ENCODE results near the gene CCNH.

Gene CCNH

DNA sequence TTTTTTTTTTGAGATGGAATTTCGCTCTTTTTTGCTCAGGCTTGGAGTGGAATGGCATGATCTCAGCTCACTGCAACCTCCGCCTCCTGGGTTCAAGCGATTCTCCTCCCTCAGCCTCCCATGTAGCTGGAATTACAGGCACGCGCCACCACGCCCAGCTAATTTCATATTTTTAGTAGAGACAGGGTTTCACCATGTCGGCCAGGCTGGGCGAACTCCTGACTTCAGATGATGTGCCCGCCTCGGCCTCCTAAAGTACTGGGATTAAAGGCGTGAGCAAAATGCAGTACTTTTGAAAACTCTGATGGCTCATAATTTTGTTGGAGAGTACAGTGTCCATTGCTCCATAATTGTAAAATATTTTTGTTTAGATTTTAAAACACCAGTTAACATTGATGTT is 52.6 kb downstream of the CCNH start:
- DNase-seq (ENCODE audit: low read depth) = no peak

DNA sequence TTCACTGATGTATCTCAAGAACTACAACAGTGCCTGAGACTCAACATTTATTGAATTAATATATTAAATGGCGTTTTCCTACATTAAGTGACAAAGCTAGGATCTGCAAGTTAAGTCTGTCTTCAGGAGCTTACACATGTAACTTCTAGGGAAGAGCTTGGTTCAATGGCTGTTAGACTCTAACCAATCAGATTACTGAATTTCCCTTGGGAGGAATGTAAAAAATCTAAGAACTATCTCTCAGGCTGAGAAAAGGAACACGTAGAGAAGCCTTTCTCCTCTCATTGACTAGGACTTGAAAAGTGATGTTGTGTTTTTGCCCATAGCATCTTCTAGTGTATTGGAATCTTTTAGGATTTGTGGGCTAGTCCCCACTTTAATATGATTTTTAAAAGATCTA is 53.6 kb downstream of the CCNH start:
- DNase-seq (ENCODE audit: low read depth) = no peak

GRCh38 chr5:87354496-87354895 is 58.2 kb downstream of the CCNH start:
- no peak for DNase-seq (ENCODE audit: low read depth)

DNA sequence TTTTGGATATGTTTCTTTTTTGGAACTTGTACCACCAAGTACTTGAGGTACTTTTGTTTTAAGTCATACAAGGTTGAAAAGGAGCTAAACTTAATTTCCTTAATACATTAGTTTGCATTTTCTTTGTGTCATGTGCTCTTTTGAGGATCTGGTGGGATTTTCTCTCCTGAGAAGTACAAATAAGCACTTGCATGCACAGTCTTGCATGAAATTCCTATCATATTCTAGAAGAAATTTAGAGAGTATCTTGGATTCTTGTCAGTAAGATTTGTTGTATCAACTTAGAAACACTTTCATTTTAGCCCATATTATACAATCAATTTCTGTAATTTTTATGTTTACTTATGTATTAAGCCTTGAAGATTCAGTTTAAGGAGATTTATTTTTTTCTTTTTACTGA is 64.9 kb downstream of the CCNH start:
- no peak for DNase-seq (ENCODE audit: low read depth)

DNA sequence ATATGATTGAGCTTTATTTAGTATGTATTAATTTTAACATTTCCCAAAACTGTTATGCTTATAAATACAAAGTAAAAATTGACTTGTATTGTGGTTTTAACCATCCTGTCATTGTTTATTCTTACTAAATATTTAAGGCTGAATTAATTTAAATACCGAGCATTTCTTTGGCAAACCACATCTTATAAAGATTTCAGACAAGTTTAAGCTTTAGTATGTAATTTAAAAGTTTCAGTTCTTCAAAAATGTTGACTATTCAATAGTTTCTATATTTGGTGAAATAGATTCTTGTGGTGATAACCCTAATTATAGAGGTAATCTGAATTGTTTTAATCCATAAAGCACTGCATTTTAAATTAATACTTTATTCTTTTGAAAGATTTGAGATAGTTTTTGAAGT is 65.5 kb downstream of the CCNH start:
- DNase-seq (ENCODE audit: low read depth) = no peak
